Kidney (tissue), 14 donors: ENCODE data around the gene RASGRF1. TPM values are rescaled to one million over a fixed set of nuclear protein-coding genes. Genes with fewer than 3 reads are reported as not detected.

ENCODE experiments used
- DNase-seq, 5 donors: peaks; one replicate each; pipeline ENCODE4 v3.0.0-alpha.2; 2013 to 2020
- FAIRE-seq: peaks from 2 replicates; lab custom pipeline; 2012; peaks lifted over from hg19 to GRCh38; lab: Jason Lieb, UNC
- H3K27ac ChIP-seq, 2 donors: one replicate each; pipeline ENCODE4 v1.7.0; 2013; ENCODE audit warnings: low read depth in 2 of 2, low read length in 2 of 2, inconsistent platforms in 1 of 2
- H3K27me3 ChIP-seq: one replicate; pipeline ENCODE4 v1.7.1; 2013; ENCODE audit warnings: low read length, inconsistent platforms; ENCODE audit not compliant: control insufficient read depth, insufficient read depth
- H3K36me3 ChIP-seq, 3 donors: one replicate each; pipeline versions ENCODE4 v1.7.0 to v1.7.1; 2013; ENCODE audit warnings: low read length in 3 of 3, control low read depth in 1 of 3, inconsistent platforms in 1 of 3; ENCODE audit not compliant: insufficient read depth in 3 of 3, control insufficient read depth in 2 of 3
- H3K4me1 ChIP-seq, 3 donors: one replicate each; pipeline versions ENCODE4 v1.7.0 to v1.7.1; 2013; ENCODE audit warnings: low read length in 3 of 3, inconsistent platforms in 1 of 3, low read depth in 1 of 3; ENCODE audit not compliant: control insufficient read depth in 2 of 3, insufficient read depth in 2 of 3
- H3K4me3 ChIP-seq, 3 donors: one replicate each; pipeline versions ENCODE4 v1.7.0 to v1.8.1; 2013; ENCODE audit warnings: low read length in 3 of 3, control low read depth in 1 of 3, inconsistent platforms in 1 of 3
- H3K9ac ChIP-seq, 3 donors: one replicate each; pipeline versions ENCODE4 v1.7.0 to v1.7.1; 2013; ENCODE audit warnings: low read length in 3 of 3, control low read depth in 1 of 3, inconsistent platforms in 1 of 3
- H3K9me3 ChIP-seq, 3 donors: one replicate each; pipeline versions ENCODE4 v1.7.0 to v1.7.1; 2013; ENCODE audit warnings: low read length in 3 of 3, control low read depth in 1 of 3, inconsistent platforms in 1 of 3; ENCODE audit not compliant: control insufficient read depth in 2 of 3, insufficient read depth in 1 of 3
- CTCF ChIP-seq: IDR thresholded peaks from 3 replicates; pipeline ENCODE4 v1.5.1; 2012; ENCODE audit warnings: mild to moderate bottlenecking, moderate library complexity, borderline replicate concordance; ENCODE audit not compliant: insufficient read depth; ENCODE audit errors: extremely low read depth
- intact Hi-C: fragments of 100-400 bp; cut with DNase I; formaldehyde crosslinking; loops from one replicate; pipeline ENCODE4 v1.11.1; 2022
- polyA plus RNA-seq: library from polyadenylated mRNA; stranded (reverse); fragments of 350-450 nt; fragmentation: Illumina TruSeq; extraction: RNeasy Lipid Tissue Mini Kit (QIAGEN cat#74804); gene quantifications from one replicate; pipeline ENCODE4 v1.2.3, GENCODE V29; 2014; ENCODE audit warnings: low read depth, low replicate concordance; ENCODE audit not compliant: insufficient read depth
- total RNA-seq: library from RNA; stranded (reverse); fragmentation: NEBNext Ultra II Directional; extraction: Animal tissue kit (Norgen Biotek cat#: 25700); gene quantifications from one replicate; pipeline ENCODE4 v1.2.1, GENCODE V29; 2021
- donor health status: control.
- donor health status: control.
- donor health status: control.
- donor health status: control.
- donor health status: control.
- donor health status: DM: yes; HTN: yes; CAD: no.
- donor health status: Normal renal cell carcinoma (clear cell type).

The RASGRF1 gene
- total and polyA plus RNA-seq, 2 donors from 2014 or later: 0.98 to 4.2 TPM

DNA sequence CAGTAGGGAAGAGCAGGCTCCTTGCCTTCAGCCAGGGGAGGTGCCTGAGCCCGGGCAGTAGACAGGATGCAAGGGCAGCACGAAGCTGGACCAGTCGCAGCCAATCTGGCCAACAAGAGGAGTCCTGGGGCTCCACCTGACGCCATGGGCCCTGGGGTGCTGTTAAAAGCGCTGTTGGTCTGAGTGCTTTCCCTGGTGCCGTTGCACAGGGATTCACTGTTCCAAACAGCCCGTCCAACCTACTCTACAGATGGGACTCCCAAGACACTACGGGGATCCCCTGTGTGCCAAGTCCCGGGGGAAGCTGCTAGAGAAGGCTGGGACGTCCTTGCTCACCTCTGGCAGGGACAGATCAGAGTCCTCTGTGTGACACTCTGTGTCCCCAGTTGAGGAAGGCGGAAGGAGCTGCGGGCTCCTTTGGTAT, 146.4 kb downstream of the RASGRF1 start:
- Histone ChIP-seq H3K36me3 (no peaks in the 10 kb centered on the region), H3K27ac (peak overlapping the region; percentile 94 to 95), H3K27me3 (no peaks in the 10 kb centered on the region), H3K4me1 (peaks cover 0 to 2% (median 0%) of the 10 kb centered on the region in 3 donors), H3K9me3 (no peaks in the 10 kb centered on the region), H3K4me3 (peak overlapping the region; percentile 17 to 88 (median 85)), H3K9ac (peak overlapping the region; percentile 1 to 99 (median 86))
- intact Hi-C loops: no loop called here
- DNase-seq (peak in 1 of 5 donors; percentile 22), FAIRE-seq (no peak)
- no peak for TF ChIP-seq CTCF

- H3K36me3 ChIP-seq: no peaks in the 10 kb centered on the region
- FAIRE-seq (no peak), DNase-seq (peak in 3 of 5 donors; percentile 30 to 46 (median 43))
- intact Hi-C loops: no loop called here
- TF ChIP-seq CTCF: no peak
- peak overlapping the region in 2 of 3 donors; percentile 85 to 88 for H3K4me3 ChIP-seq
- no peaks in the 10 kb centered on the region for H3K9me3 ChIP-seq
- H3K9ac ChIP-seq: peak overlapping the region in 2 of 3 donors; percentile 86 to 99
- H3K4me1 ChIP-seq: peaks cover 0 to 2% (median 0%) of the 10 kb centered on the region in 3 donors
- H3K27ac ChIP-seq: peak overlapping the region; percentile 94 to 95
- H3K27me3 ChIP-seq: no peaks in the 10 kb centered on the region
Measured at GRCh38 chr15:78943692-78944091, 146.9 kb downstream of the RASGRF1 start.

GRCh38 chr15:78942741-78943140, 147.8 kb downstream of the RASGRF1 start:
- Histone ChIP-seq H3K9me3 (no peaks in the 10 kb centered on the region), H3K36me3 (no peaks in the 10 kb centered on the region), H3K4me1 (no peaks in the 10 kb centered on the region), H3K27ac (peak overlapping the region; percentile 56 to 95), H3K9ac (peak overlapping the region in 1 of 3 donors; percentile 99), H3K4me3 (peak overlapping the region in 2 of 3 donors; percentile 85 to 88), H3K27me3 (no peaks in the 10 kb centered on the region)
- intact Hi-C loops: no loop called here
- DNase-seq (no peak), FAIRE-seq (no peak)
- no peak for TF ChIP-seq CTCF
